ENCODE data around the gene PDE5A. TPM values are rescaled to one million over a fixed set of nuclear protein-coding genes. Genes with fewer than 3 reads are reported as not detected.
"Not testable (repeated sequence)": the region's sequence is repeated elsewhere in the genome, so short reads cannot be mapped to it uniquely, and the experiment has no call there.

The PDE5A gene
- total RNA-seq, 4 donors from 2014 or later = 6.1 to 27.1 (median 11.3) TPM

- DNase-seq (ENCODE audit: low spot score) = no peak
- ATAC-seq (ENCODE audit: low FRiP score) = no peak
- no peak for TF ChIP-seq CTCF (IDR thresholded peaks at IDR 0.05)
Measured at GRCh38 chr4:119666653-119667091, 38.1 kb upstream of the PDE5A start.

- no peak for TF ChIP-seq CTCF (IDR thresholded peaks at IDR 0.05)
Measured at GRCh38 chr4:119665752-119666151, 37.1 kb upstream of the PDE5A start.

GRCh38 chr4:119664168-119664907 is 35.7 kb upstream of the PDE5A start:
- ATAC-seq (ENCODE audit: low FRiP score) (no peak), DNase-seq (ENCODE audit: low spot score) (no peak)
- TF ChIP-seq CTCF (IDR thresholded peaks at IDR 0.05) = no peak

More at GRCh38 chr4:119665752-119666151, 37.1 kb upstream of the PDE5A start:
- DNase-seq (ENCODE audit: low spot score) (no peak), ATAC-seq (ENCODE audit: low FRiP score) (no peak)

- no peak for DNase-seq (ENCODE audit: low spot score)
- no peak for TF ChIP-seq CTCF (IDR thresholded peaks at IDR 0.05)
- ATAC-seq (ENCODE audit: low FRiP score) = no peak
Measured at GRCh38 chr4:119663160-119663788, 34.7 kb upstream of the PDE5A start.

- not testable (repeated sequence) for DNase-seq (ENCODE audit: low spot score)
Measured at GRCh38 chr4:119662612-119663011, 34.0 kb upstream of the PDE5A start.

GRCh38 chr4:119661231-119661630 is 32.6 kb upstream of the PDE5A start:
- no peak for ATAC-seq (ENCODE audit: low FRiP score)
- no peak for TF ChIP-seq CTCF (IDR thresholded peaks at IDR 0.05)

More at GRCh38 chr4:119662612-119663011, 34.0 kb upstream of the PDE5A start:
- not testable (repeated sequence) for ATAC-seq (ENCODE audit: low FRiP score)

GRCh38 chr4:119659576-119659975 is 31.0 kb upstream of the PDE5A start:
- no peak for ATAC-seq (ENCODE audit: low FRiP score)

More at GRCh38 chr4:119661231-119661630, 32.6 kb upstream of the PDE5A start:
- no peak for DNase-seq (ENCODE audit: low spot score)

More at GRCh38 chr4:119659576-119659975, 31.0 kb upstream of the PDE5A start:
- TF ChIP-seq CTCF (IDR thresholded peaks at IDR 0.05) = no peak
- no peak for DNase-seq (ENCODE audit: low spot score)

Data from omental fat pad (tissue), 4 donors.